Measurements from ENCODE around the gene GPR132.

The GPR132 gene

GRCh38 chr14:105015242-105015641 lies 50.0 kb downstream of the GPR132 start:
- no peak for DNase-seq

GRCh38 chr14:105014631-105015030 lies 50.6 kb downstream of the GPR132 start:
- no peak for DNase-seq

GRCh38 chr14:105014032-105014431 lies 51.2 kb downstream of the GPR132 start:
- no peak for DNase-seq

- no peak for DNase-seq
These were observed 52.0 kb downstream of the GPR132 start for GRCh38 chr14:105013150-105013785.

- DNase-seq: no peak
These were observed 52.9 kb downstream of the GPR132 start for GRCh38 chr14:105012171-105012985.

GRCh38 chr14:105011312-105011990 lies 53.8 kb downstream of the GPR132 start:
- DNase-seq: no peak

GRCh38 chr14:105010891-105011291 lies 54.3 kb downstream of the GPR132 start:
- no peak for DNase-seq

GRCh38 chr14:105010106-105010505 lies 55.1 kb downstream of the GPR132 start:
- DNase-seq: no peak

- DNase-seq: no peak
These were observed 57.5 kb downstream of the GPR132 start for GRCh38 chr14:105007593-105008264.

GRCh38 chr14:105006831-105007592 lies 58.2 kb downstream of the GPR132 start:
- DNase-seq: no peak

GRCh38 chr14:105005929-105006830 lies 59.0 kb downstream of the GPR132 start:
- DNase-seq: no peak

GRCh38 chr14:105005329-105005928 lies 59.8 kb downstream of the GPR132 start:
- no peak for DNase-seq
